Stimulated activated effector memory CD8-positive, alpha-beta T cell treated with anti-CD3 and anti-CD28 coated beads, Interleukin-12 subunit alpha, Interleukin-12 subunit beta, amount 100 ng/mL, for 72 hours (primary cell): Measurements from ENCODE around the gene DPM3.
"Not testable (repeated sequence)": the region's sequence is repeated elsewhere in the genome, so short reads cannot be mapped to it uniquely, and the experiment has no call there.

Source experiments
- ATAC-seq: fragments of 150-1000 bp; cut with Tn5 transposase; 2 replicates; pipeline ENCODE4 v1.10.0; 2021
- DNase-seq, 2 donors: peaks; one replicate each; pipeline ENCODE4 v3.0.0; 2021 to 2022; ENCODE audit warnings: low spot score in 2 of 2
- H3K27ac Mint-ChIP-seq: one replicate; pipeline ENCODE4 v1.8.0; 2022; ENCODE audit warnings: mild to moderate bottlenecking, mixed read lengths
- H3K36me3 Mint-ChIP-seq: one replicate; pipeline ENCODE4 v1.8.0; 2022; ENCODE audit warnings: mild to moderate bottlenecking, mixed read lengths
- H3K4me1 Mint-ChIP-seq: one replicate; pipeline ENCODE4 v1.8.0; 2022; ENCODE audit warnings: mixed read lengths
- H3K4me3 Mint-ChIP-seq: one replicate; pipeline ENCODE4 v1.8.0; 2022; ENCODE audit warnings: mild to moderate bottlenecking, mixed read lengths
- H3K9me3 Mint-ChIP-seq: one replicate; pipeline ENCODE4 v1.8.0; 2022; ENCODE audit warnings: mixed read lengths

DPM3 gene

GRCh38 chr1:155169541-155169940 lies 29.2 kb upstream of the DPM3 start:
- H3K4me1 Mint-ChIP-seq: peaks cover 45% of the 10 kb centered on the region
- ATAC-seq (no peak), DNase-seq (no peak)
- H3K36me3 Mint-ChIP-seq: peaks cover 58% of the 10 kb centered on the region
- H3K27ac Mint-ChIP-seq: peak overlapping the region; percentile 63
- H3K4me3 Mint-ChIP-seq: no peak overlapping the region
- no peaks in the 10 kb centered on the region for H3K9me3 Mint-ChIP-seq

DNA sequence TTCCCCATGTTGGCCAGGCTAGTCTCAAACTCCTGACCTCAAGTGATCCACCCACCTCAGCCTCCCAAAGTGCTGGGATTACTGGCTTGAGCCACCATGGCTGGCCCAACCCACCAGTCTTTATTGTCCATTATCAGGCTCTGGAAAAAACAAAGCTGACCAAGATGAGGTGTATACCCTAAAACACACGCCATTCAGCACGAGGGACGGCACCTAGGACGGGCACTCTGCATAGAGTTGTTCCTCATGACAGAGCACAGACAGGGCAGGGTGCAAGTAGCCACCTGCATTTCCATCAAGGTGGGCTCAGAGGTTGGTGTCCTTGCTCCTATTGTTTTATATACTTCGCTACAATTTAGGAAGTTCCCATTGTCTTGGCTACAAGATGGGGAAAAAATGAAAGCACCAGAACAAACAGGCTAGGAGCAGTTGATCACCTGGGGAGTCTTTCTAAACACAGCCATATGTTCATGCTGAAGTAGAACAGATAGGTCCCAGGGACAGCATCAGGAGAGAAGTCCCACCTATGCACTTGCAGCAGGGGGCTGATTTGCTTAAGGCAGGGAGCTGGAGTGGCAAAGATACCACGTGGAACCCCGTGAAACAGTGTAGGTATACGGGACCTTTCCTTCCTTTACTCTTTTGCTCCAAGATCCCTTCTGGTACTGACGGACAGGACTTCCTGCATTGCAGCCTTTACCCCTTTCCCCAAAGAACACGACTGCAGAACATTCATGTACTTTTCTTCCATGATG lies 28.3 kb upstream of the DPM3 start:
- DNase-seq: no peak
- Mint-ChIP-seq H3K36me3 (peaks cover 52% of the 10 kb centered on the region), H3K4me3 (no peak overlapping the region), H3K9me3 (no peaks in the 10 kb centered on the region), H3K27ac (no peak overlapping the region), H3K4me1 (peaks cover 36% of the 10 kb centered on the region)
- no peak for ATAC-seq

GRCh38 chr1:155168105-155168445 lies 27.7 kb upstream of the DPM3 start:
- Mint-ChIP-seq H3K36me3 (peaks cover 46% of the 10 kb centered on the region), H3K27ac (peak overlapping the region; percentile 71), H3K4me3 (peak overlapping the region; percentile 68), H3K4me1 (peaks cover 31% of the 10 kb centered on the region)
- not testable (repeated sequence) for H3K9me3 Mint-ChIP-seq, DNase-seq, ATAC-seq

- H3K27ac Mint-ChIP-seq: peak overlapping the region; percentile 74
- H3K36me3 Mint-ChIP-seq: peaks cover 40% of the 10 kb centered on the region
Observed at GRCh38 chr1:155167166-155168104, 27.1 kb upstream of the DPM3 start.

DNA sequence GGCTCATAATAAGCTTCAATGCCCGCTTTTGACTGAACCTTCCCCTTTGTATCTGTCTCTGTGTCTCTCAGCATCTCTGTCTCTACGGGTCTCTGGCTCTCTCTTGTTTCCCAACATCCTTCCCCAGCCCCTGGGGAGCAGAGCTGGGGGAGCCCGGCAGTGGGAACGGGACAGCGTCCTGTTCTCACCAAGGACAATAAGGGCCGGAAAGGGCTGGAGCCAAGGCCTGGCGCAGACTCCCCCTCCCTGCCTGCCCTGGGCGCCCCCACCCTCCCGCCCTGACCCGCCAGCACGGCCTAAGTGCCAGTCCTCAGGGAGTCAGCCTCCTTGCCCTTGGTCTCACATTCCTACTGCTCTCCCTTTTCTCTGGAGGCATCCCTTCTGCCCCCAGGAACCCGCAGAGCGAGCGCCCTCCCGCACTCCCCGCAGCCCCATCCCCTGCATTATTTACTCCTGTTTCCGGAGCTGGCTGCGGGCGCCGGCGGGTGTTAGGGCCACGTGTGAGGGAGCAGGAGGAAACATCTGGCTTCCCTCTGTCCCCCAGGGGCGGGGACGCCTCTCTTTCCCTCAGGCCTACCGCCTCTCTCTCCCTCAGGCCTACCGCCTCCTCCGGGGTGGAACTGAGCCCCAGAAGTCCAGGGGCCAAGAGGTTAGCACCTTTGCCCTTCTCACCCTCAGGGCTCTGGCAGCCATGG lies 26.3 kb upstream of the DPM3 start:
- Mint-ChIP-seq H3K9me3 (no peaks in the 10 kb centered on the region), H3K36me3 (peaks cover 32% of the 10 kb centered on the region), H3K4me1 (peaks cover 18% of the 10 kb centered on the region), H3K4me3 (peak overlapping the region; percentile 13), H3K27ac (peak overlapping the region; percentile 74)
- ATAC-seq (no peak), DNase-seq (no peak)

More at GRCh38 chr1:155167166-155168104, 27.1 kb upstream of the DPM3 start:
- no peaks in the 10 kb centered on the region for H3K9me3 Mint-ChIP-seq
- peaks cover 25% of the 10 kb centered on the region for H3K4me1 Mint-ChIP-seq
- ATAC-seq (peak; percentile 83), DNase-seq (peak; percentile 80 to 92)
- peak overlapping the region; percentile 68 for H3K4me3 Mint-ChIP-seq

- H3K27ac Mint-ChIP-seq: no peak overlapping the region
- DNase-seq (no peak), ATAC-seq (no peak)
- H3K36me3 Mint-ChIP-seq: peaks cover 26% of the 10 kb centered on the region
- no peak overlapping the region for H3K4me3 Mint-ChIP-seq
- H3K4me1 Mint-ChIP-seq: peaks cover 18% of the 10 kb centered on the region
- H3K9me3 Mint-ChIP-seq: no peaks in the 10 kb centered on the region
Observed at GRCh38 chr1:155166051-155166470, 25.7 kb upstream of the DPM3 start.

GRCh38 chr1:155164625-155165024 lies 24.3 kb upstream of the DPM3 start:
- H3K4me1 Mint-ChIP-seq: peaks cover 17% of the 10 kb centered on the region

GRCh38 chr1:155163785-155164184 lies 23.5 kb upstream of the DPM3 start:
- ATAC-seq, H3K27ac Mint-ChIP-seq, H3K4me3 Mint-ChIP-seq, H3K9me3 Mint-ChIP-seq, DNase-seq, H3K36me3 Mint-ChIP-seq: not testable (repeated sequence)
- H3K4me1 Mint-ChIP-seq: peaks cover 10% of the 10 kb centered on the region

More at GRCh38 chr1:155164625-155165024, 24.3 kb upstream of the DPM3 start:
- H3K9me3 Mint-ChIP-seq, ATAC-seq, H3K27ac Mint-ChIP-seq, DNase-seq, H3K4me3 Mint-ChIP-seq: not testable (repeated sequence)
- H3K36me3 Mint-ChIP-seq: peaks cover 12% of the 10 kb centered on the region

DNA sequence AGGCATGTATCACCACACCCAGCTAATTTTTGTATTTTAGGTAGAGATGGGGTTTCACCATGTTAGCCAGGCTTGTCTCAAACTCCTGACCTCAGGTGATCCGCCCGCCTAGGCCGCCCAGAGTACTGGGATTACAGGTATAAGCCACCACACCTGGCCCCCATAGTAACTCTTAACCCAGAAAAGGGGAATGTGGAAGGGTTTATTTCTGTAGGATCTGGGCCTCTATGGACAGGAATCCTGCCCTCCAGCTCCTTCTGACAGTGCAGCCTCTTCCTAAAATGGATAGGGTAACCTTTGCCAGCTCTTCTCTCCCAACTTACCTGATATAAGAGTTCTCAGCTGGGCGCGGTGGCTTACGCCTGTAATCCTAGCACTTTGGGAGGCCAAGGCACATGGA lies 22.3 kb upstream of the DPM3 start:
- H3K4me1 Mint-ChIP-seq, ATAC-seq, H3K27ac Mint-ChIP-seq, H3K4me3 Mint-ChIP-seq, DNase-seq, H3K36me3 Mint-ChIP-seq, H3K9me3 Mint-ChIP-seq: not testable (repeated sequence)

DNA sequence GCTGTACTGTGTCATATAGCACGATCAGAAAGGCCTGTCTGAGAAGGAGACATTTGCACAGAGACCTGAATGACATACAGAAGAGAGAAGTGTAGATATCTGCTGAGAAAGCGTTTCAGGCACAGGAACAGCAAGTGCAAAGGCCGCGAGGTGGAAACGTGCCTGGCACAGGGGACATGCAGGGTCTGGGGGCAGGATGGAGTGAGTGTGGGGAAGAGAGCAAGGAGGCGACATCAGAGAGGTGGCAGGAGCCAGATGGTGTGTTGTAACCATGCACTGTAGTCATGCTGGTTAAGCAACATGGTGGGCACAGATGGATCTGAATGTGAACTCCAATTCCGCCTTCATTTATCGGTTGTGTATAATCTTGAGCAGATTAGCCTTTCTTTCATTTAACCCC lies 19.8 kb upstream of the DPM3 start:
- ATAC-seq: no peak
- no peaks in the 10 kb centered on the region for H3K36me3 Mint-ChIP-seq
- no peak overlapping the region for H3K4me3 Mint-ChIP-seq
- peak overlapping the region; percentile 10 for H3K27ac Mint-ChIP-seq
- H3K9me3 Mint-ChIP-seq: no peaks in the 10 kb centered on the region
- DNase-seq: no peak
- no peaks in the 10 kb centered on the region for H3K4me1 Mint-ChIP-seq

- Mint-ChIP-seq H3K4me1 (no peaks in the 10 kb centered on the region), H3K9me3 (no peaks in the 10 kb centered on the region), H3K36me3 (no peaks in the 10 kb centered on the region), H3K4me3 (no peak overlapping the region), H3K27ac (no peak overlapping the region)
- DNase-seq (no peak), ATAC-seq (no peak)
Observed at GRCh38 chr1:155158991-155159390, 18.7 kb upstream of the DPM3 start.

DNA sequence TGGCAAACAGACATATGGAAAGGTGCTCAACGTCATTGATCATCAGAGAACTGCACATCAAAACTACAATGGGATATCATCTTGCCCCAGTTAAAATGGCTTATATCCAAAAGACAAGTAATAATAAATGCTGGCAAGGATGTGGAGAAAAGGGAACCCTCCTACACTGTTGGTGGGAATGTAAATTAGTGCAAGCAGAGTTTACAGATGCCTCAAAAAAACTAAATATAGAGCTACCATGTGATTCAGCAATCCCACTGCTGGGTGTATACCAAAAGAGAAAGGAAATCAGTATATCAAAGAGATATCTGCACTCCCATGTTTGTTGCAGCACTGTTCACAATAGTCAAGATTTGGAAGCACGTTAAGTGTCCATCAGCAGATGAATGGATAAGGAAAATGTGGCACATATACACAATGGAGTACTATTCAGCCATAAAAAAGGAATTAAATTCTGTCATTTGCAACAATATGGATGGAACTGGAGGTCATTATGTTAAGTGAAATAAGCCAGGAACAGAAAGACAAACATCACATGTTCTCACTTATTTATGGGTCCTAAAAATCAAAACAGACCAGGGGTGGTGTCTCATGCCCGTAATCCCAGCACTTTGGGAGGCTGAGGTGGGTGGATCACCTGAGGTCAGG lies 15.8 kb upstream of the DPM3 start:
- H3K36me3 Mint-ChIP-seq, H3K4me1 Mint-ChIP-seq, ATAC-seq, H3K9me3 Mint-ChIP-seq, H3K4me3 Mint-ChIP-seq, H3K27ac Mint-ChIP-seq, DNase-seq: not testable (repeated sequence)

GRCh38 chr1:155145491-155145890 lies 5.2 kb upstream of the DPM3 start:
- Mint-ChIP-seq H3K27ac (no peak overlapping the region), H3K4me1 (peaks cover 2% of the 10 kb centered on the region)
- no peak for DNase-seq

DNA sequence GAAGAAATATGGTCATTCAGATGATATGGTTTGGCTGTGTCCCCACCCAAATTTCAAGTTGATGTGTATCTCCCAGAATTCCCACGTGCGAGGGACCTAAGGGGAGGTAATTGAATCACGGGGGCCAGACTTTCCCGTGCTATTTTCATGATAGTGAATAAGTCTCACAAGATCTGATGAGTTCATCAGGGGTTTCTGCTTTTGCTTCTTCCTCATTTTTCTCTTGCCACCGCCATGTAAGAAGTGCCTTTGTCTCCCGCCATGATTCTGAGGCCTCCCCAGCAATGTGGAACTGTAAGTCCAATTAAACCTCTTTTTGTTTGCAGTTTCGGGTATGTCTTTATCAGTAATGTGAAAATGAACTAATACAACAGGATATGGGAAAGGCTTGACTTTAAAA lies 1.4 kb upstream of the DPM3 start:
- Mint-ChIP-seq H3K27ac (no peak overlapping the region), H3K4me1 (peaks cover 28% of the 10 kb centered on the region), H3K9me3 (no peaks in the 10 kb centered on the region), H3K36me3 (peaks cover 40% of the 10 kb centered on the region), H3K4me3 (no peak overlapping the region)
- no peak for DNase-seq
- ATAC-seq: no peak

More at GRCh38 chr1:155145491-155145890, 5.2 kb upstream of the DPM3 start:
- ATAC-seq: no peak
- Mint-ChIP-seq H3K36me3 (peaks cover 2% of the 10 kb centered on the region), H3K9me3 (no peaks in the 10 kb centered on the region), H3K4me3 (no peak overlapping the region)

GRCh38 chr1:155140630-155140953 lies 261 bp upstream of the DPM3 start:
- ATAC-seq (no peak), DNase-seq (no peak)
- peak overlapping the region; percentile 94 for H3K27ac Mint-ChIP-seq
- H3K4me1 Mint-ChIP-seq: peaks cover 34% of the 10 kb centered on the region
- no peaks in the 10 kb centered on the region for H3K9me3 Mint-ChIP-seq
- H3K4me3 Mint-ChIP-seq: peak overlapping the region; percentile 98
- peaks cover 51% of the 10 kb centered on the region for H3K36me3 Mint-ChIP-seq
